Gastroesophageal sphincter (tissue), 4 donors: ENCODE results near the gene MYEF2. TPM values are rescaled to one million over a fixed set of nuclear protein-coding genes. Genes with fewer than 3 reads are reported as not detected.

Experiments
- ATAC-seq: fragments of 150-250 bp; one replicate; pipeline ENCODE4 v1.9.1; 2016; ENCODE audit warnings: mild to moderate bottlenecking, moderate library complexity
- H3K27ac ChIP-seq, 4 donors: fragments of 200-600 bp; sonication (generic) in 3 of 4; 1 replicate in 3 of 4; 2 replicates in 1 of 4; pipeline ENCODE4 v1.5.1; 2016 to 2019
- H3K27me3 ChIP-seq: fragments of 200-600 bp; sonication (generic); one replicate; pipeline ENCODE4 v1.5.1; 2019
- H3K36me3 ChIP-seq, 2 donors: fragments of 200-600 bp; sonication (generic); one replicate each; pipeline ENCODE4 v1.5.1; 2019; ENCODE audit warnings: control low read depth in 1 of 2
- H3K4me1 ChIP-seq, 3 donors: fragments of 200-600 bp; sonication (generic); 1 replicate in 2 of 3; 2 replicates in 1 of 3; pipeline ENCODE4 v1.5.1; 2016 to 2019; ENCODE audit warnings: control low read depth in 2 of 3
- H3K4me3 ChIP-seq, 2 donors: fragments of 200-600 bp; sonication (generic); one replicate each; pipeline ENCODE4 v1.5.1; 2019; ENCODE audit warnings: mild to moderate bottlenecking in 1 of 2, moderate library complexity in 1 of 2
- H3K9me3 ChIP-seq, 3 donors: fragments of 200-600 bp; sonication (generic); one replicate each; pipeline ENCODE4 v1.5.1; 2017 to 2019; ENCODE audit warnings: control low read depth in 2 of 3
- CTCF ChIP-seq, 4 experiments: fragments of 200-600 bp in 2 of 4; fragments of 450-650 bp in 2 of 4; sonication (generic) in 1 of 4; IDR thresholded peaks; one replicate each; pipeline ENCODE4 v1.5.1; 2017 to 2019; ENCODE audit warnings: antibody characterized with exemption in 4 of 4, mild to moderate bottlenecking in 2 of 4, moderate library complexity in 2 of 4
- EP300 ChIP-seq: sonication (generic); formaldehyde crosslinking; IDR thresholded peaks from one replicate; pipeline ENCODE4 v1.6.1; 2017; ENCODE audit warnings: antibody characterized with exemption, mild to moderate bottlenecking
- POLR2A ChIP-seq, 2 donors: fragments of 450-650 bp; IDR thresholded peaks; one replicate each; pipeline ENCODE4 v1.6.1; 2017; ENCODE audit warnings: antibody characterized with exemption in 2 of 2, mild to moderate bottlenecking in 2 of 2, moderate library complexity in 1 of 2
- POLR2AphosphoS5 ChIP-seq: sonication (generic); formaldehyde crosslinking; IDR thresholded peaks from one replicate; pipeline ENCODE4 v1.6.1; 2017; ENCODE audit warnings: antibody characterized with exemption
- WGBS, 2 donors: methylation state at CpG; one replicate each; pipeline ENCODE4 v1.1.5; 2018; ENCODE audit warnings: low coverage in 1 of 2; 5-methylcytosine and 5-hydroxymethylcytosine counted together
- total RNA-seq, 4 donors: library from RNA; depleted of rRNA; stranded (reverse); fragments of >200 nt; gene quantifications; one replicate each; pipeline ENCODE4 v1.1.0, GENCODE V29; 2016

The MYEF2 gene
- total RNA-seq, 4 donors from 2014 or later, result 19.3 to 94.2 (median 40.1) TPM

GRCh38 chr15:48185529-48185928 lies 7.4 kb upstream of the MYEF2 start:
- no peak for ATAC-seq
- WGBS, 2 donors, result 78 to 84% methylated on average over 3 of the region's 3 CpGs
- Histone ChIP-seq H3K4me1 (no peaks in the 10 kb centered on the region), H3K36me3 (no peaks in the 10 kb centered on the region), H3K4me3 (no peak overlapping the region), H3K9me3 (no peaks in the 10 kb centered on the region), H3K27ac (no peak overlapping the region), H3K27me3 (no peaks in the 10 kb centered on the region)
- no peak for TF ChIP-seq EP300
- no peak for TF ChIP-seq CTCF (IDR thresholded peaks at IDR 0.05)
- no peak for TF ChIP-seq POLR2A (IDR thresholded peaks at IDR 0.05)
- TF ChIP-seq POLR2AphosphoS5, result no peak

- Histone ChIP-seq H3K27me3 (no peaks in the 10 kb centered on the region), H3K36me3 (no peaks in the 10 kb centered on the region), H3K4me1 (peaks cover 0 to 6% (median 0%) of the 10 kb centered on the region in 3 donors), H3K9me3 (no peaks in the 10 kb centered on the region), H3K4me3 (no peak overlapping the region), H3K27ac (no peak overlapping the region)
- ATAC-seq, result no peak
- WGBS, 2 donors, result 71 to 76% methylated on average over 2 of the region's 2 CpGs
- TF ChIP-seq POLR2AphosphoS5 (no peak), EP300 (no peak), CTCF (IDR thresholded peaks at IDR 0.05) (no peak), POLR2A (IDR thresholded peaks at IDR 0.05) (no peak)
These were observed 4.7 kb upstream of the MYEF2 start for GRCh38 chr15:48182749-48183148.

- no peaks in the 10 kb centered on the region for H3K9me3 ChIP-seq
- peaks cover 0 to 24% (median 0%) of the 10 kb centered on the region in 3 donors for H3K4me1 ChIP-seq
- no peaks in the 10 kb centered on the region for H3K36me3 ChIP-seq
- peak overlapping the region in 3 of 4 donors; percentile 90 to 98 (median 96) for H3K27ac ChIP-seq
- TF ChIP-seq POLR2AphosphoS5, result no peak
- no peak for TF ChIP-seq POLR2A (IDR thresholded peaks at IDR 0.05)
- no peak for TF ChIP-seq CTCF (IDR thresholded peaks at IDR 0.05)
- TF ChIP-seq EP300, result no peak
- WGBS, 2 donors, result 75 to 83% methylated on average over 1 of the region's 1 CpG
- H3K27me3 ChIP-seq, result no peaks in the 10 kb centered on the region
- no peak for ATAC-seq
- peak overlapping the region; percentile 76 to 91 for H3K4me3 ChIP-seq
These were observed 495 bp upstream of the MYEF2 start for GRCh38 chr15:48178648-48178931.

GRCh38 chr15:48177383-48177765 lies 721 bp downstream of the MYEF2 start:
- Histone ChIP-seq H3K4me1 (peaks cover 0 to 24% (median 0%) of the 10 kb centered on the region in 3 donors), H3K27me3 (no peaks in the 10 kb centered on the region), H3K4me3 (peak overlapping the region; percentile 76 to 91), H3K36me3 (no peaks in the 10 kb centered on the region), H3K9me3 (no peaks in the 10 kb centered on the region), H3K27ac (peak overlapping the region; percentile 87 to 98 (median 93))
- TF ChIP-seq EP300 (no peak), POLR2AphosphoS5 (peak; percentile 7)
- peak; percentile 81 for ATAC-seq
- WGBS, 2 donors, result 0 to 2% methylated on average over 10 of the region's 10 CpGs

GRCh38 chr15:48176957-48177356 lies 1.1 kb downstream of the MYEF2 start:
- peaks cover 0 to 24% (median 0%) of the 10 kb centered on the region in 3 donors for H3K4me1 ChIP-seq
- H3K9me3 ChIP-seq, result no peaks in the 10 kb centered on the region
- peak overlapping the region; percentile 76 to 91 for H3K4me3 ChIP-seq
- ATAC-seq, result no peak
- 49 to 79% methylated on average over 2 of the region's 2 CpGs for WGBS, 2 donors
- no peaks in the 10 kb centered on the region for H3K27me3 ChIP-seq
- no peaks in the 10 kb centered on the region for H3K36me3 ChIP-seq
- H3K27ac ChIP-seq, result peak overlapping the region; percentile 87 to 98 (median 93)
- TF ChIP-seq EP300, result no peak
- TF ChIP-seq CTCF (IDR thresholded peaks at IDR 0.05), result no peak
- TF ChIP-seq POLR2AphosphoS5, result no peak
- TF ChIP-seq POLR2A (IDR thresholded peaks at IDR 0.05), result no peak

- Histone ChIP-seq H3K4me3 (no peak overlapping the region), H3K4me1 (peaks cover 0 to 24% (median 0%) of the 10 kb centered on the region in 3 donors), H3K27ac (peak overlapping the region in 3 of 4 donors; percentile 90 to 98 (median 96)), H3K27me3 (no peaks in the 10 kb centered on the region), H3K36me3 (no peaks in the 10 kb centered on the region), H3K9me3 (no peaks in the 10 kb centered on the region)
- WGBS, 2 donors, result 62 to 65% methylated on average over 4 of the region's 4 CpGs
- ATAC-seq, result no peak
- TF ChIP-seq EP300 (no peak), CTCF (IDR thresholded peaks at IDR 0.05) (no peak), POLR2A (IDR thresholded peaks at IDR 0.05) (no peak), POLR2AphosphoS5 (no peak)
These were observed 2.0 kb downstream of the MYEF2 start for GRCh38 chr15:48176112-48176511.
